ENCODE data around the gene CBFA2T3.

- no peak for TF ChIP-seq POLR2A (IDR thresholded peaks at IDR 0.05; ENCODE audit: low read length)
- TF ChIP-seq GATA1 (IDR thresholded peaks at IDR 0.05; ENCODE audit: low read depth, low read length) = no peak
These were observed 46.3 kb downstream of the CBFA2T3 start for GRCh38 chr16:88930716-88931115.

Data from erythroblast (primary cell).